ENCODE results near the gene AGPAT3. TPM values are rescaled to one million over a fixed set of nuclear protein-coding genes. Genes with fewer than 3 reads are reported as not detected.

Gene AGPAT3
- total RNA-seq, 6 donors from 2014 or later, result 55.0 to 102 (median 70.0) TPM

DNA sequence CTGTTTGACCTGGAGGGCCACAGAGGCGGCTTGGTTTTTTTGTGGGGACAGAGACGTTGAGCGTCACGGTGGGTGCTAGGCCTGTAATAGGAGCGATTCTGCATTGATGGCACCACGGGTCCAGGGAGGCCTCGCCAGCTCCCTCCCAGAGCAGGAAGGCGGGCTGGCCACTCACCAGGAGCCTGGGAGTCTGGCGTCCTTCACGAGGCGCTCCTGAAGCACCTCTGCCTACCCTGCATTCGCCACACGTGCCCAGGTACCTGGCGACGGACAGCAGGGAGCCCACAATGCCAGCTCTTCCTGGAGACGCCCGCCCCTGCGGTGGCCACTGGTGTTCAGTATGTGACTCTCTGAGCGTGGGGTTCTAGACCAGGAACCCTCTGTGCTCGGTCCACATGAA is 77.2 kb downstream of the AGPAT3 start:
- TF ChIP-seq, protein P1, sequence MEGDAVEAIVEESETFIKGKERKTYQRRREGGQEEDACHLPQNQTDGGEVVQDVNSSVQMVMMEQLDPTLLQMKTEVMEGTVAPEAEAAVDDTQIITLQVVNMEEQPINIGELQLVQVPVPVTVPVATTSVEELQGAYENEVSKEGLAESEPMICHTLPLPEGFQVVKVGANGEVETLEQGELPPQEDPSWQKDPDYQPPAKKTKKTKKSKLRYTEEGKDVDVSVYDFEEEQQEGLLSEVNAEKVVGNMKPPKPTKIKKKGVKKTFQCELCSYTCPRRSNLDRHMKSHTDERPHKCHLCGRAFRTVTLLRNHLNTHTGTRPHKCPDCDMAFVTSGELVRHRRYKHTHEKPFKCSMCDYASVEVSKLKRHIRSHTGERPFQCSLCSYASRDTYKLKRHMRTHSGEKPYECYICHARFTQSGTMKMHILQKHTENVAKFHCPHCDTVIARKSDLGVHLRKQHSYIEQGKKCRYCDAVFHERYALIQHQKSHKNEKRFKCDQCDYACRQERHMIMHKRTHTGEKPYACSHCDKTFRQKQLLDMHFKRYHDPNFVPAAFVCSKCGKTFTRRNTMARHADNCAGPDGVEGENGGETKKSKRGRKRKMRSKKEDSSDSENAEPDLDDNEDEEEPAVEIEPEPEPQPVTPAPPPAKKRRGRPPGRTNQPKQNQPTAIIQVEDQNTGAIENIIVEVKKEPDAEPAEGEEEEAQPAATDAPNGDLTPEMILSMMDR (IDR thresholded peaks at IDR 0.05), result no peak
- no peak for TF ChIP-seq POLR2AphosphoS5 (IDR thresholded peaks at IDR 0.05)
- no peak for TF ChIP-seq EP300 (IDR thresholded peaks at IDR 0.05)
- TF ChIP-seq POLR2A (IDR thresholded peaks at IDR 0.05), result no peak
- ATAC-seq (ENCODE audit: low FRiP score in 2 of 2), result no peak
- no peaks in the 10 kb centered on the region for H3K9me3 ChIP-seq
- peaks cover 6 to 21% (median 10%) of the 10 kb centered on the region in 4 donors for H3K4me1 ChIP-seq
- H3K27ac ChIP-seq, result no peak overlapping the region
- peaks cover 0 to 22% (median 9%) of the 10 kb centered on the region in 4 donors for H3K36me3 ChIP-seq
- peak in 1 of 2 donors; percentile 62 for DNase-seq
- H3K4me3 ChIP-seq, result no peak overlapping the region
- no peaks in the 10 kb centered on the region for H3K27me3 ChIP-seq
- 95 to 100% methylated on average over 4 to 15 of the region's 20 CpGs for WGBS, 2 donors

DNA sequence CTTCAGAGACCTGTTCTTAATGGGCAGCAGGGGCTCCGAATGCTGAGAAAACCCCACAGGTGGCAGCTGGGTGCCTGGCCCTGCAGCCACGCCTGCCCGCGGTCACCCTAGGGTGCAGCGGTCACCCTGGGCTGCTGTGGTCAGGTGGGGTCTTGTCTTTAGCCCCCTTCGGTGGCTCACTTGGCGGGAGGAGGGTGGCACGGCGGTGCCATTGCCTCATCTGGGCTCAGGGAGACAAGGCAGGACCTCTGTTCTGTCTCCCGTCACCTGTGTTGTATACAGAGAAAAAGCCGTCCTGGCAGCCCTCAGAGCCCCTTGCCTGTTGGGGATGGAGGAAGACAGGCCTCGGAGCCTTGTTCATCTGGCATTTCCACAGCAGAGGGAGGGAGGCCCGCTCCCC is 77.6 kb downstream of the AGPAT3 start:
- no peak overlapping the region for H3K27ac ChIP-seq
- peaks cover 0 to 24% (median 11%) of the 10 kb centered on the region in 4 donors for H3K36me3 ChIP-seq
- H3K4me1 ChIP-seq, result peaks cover 6 to 24% (median 10%) of the 10 kb centered on the region in 4 donors
- TF ChIP-seq, protein P1 (IDR thresholded peaks at IDR 0.05), result no peak
- TF ChIP-seq POLR2A (IDR thresholded peaks at IDR 0.05), result no peak
- no peak for TF ChIP-seq EP300 (IDR thresholded peaks at IDR 0.05)
- no peak for TF ChIP-seq POLR2AphosphoS5 (IDR thresholded peaks at IDR 0.05)
- no peak overlapping the region for H3K4me3 ChIP-seq
- ATAC-seq (ENCODE audit: low FRiP score in 2 of 2) (no peak), DNase-seq (peak in 1 of 2 donors; percentile 45)
- H3K9me3 ChIP-seq, result no peaks in the 10 kb centered on the region
- no peaks in the 10 kb centered on the region for H3K27me3 ChIP-seq
- WGBS, 2 donors, result 94 to 100% methylated on average over 4 to 13 of the region's 13 CpGs

GRCh38 chr21:43943512-43944077 is 78.6 kb downstream of the AGPAT3 start:
- no peak for ATAC-seq (ENCODE audit: low FRiP score in 2 of 2)
- DNase-seq, result peak in 1 of 2 donors; percentile 74
- TF ChIP-seq, protein P1 (IDR thresholded peaks at IDR 0.05), result no peak
- TF ChIP-seq POLR2AphosphoS5 (IDR thresholded peaks at IDR 0.05), result no peak
- no peak for TF ChIP-seq POLR2A (IDR thresholded peaks at IDR 0.05)
- TF ChIP-seq EP300 (IDR thresholded peaks at IDR 0.05), result no peak

DNA sequence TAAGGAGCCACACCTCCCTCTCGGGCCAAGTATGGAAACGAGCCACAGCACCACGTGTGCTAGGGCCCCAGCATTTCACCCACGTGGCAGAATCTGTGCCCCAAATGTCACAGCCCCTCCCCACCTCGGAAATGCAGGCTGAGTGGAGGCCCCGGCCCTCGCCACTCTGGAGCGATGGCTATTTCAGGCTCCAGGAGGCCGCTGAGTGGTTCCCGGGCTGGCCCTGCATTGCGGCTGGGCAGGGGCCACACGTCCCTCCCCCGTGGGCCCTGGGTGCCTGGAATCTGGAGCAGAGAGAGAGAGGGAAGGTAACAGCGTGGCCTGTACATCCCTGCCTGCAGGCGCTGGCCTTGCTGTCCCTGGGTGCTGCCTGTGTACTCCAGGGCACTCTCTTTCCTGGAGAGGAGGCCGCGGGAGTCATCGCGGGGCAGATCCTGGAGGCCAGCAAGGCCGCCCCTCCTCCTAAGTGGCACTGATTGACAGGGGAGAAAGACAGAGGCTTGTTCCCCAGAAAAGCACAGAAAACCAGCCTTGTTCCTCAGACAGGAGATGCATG is 79.1 kb downstream of the AGPAT3 start:
- ATAC-seq (ENCODE audit: low FRiP score in 2 of 2) (no peak), DNase-seq (peak in 1 of 2 donors; percentile 74)
- Histone ChIP-seq H3K36me3 (peaks cover 0 to 27% (median 12%) of the 10 kb centered on the region in 4 donors), H3K4me3 (no peak overlapping the region), H3K4me1 (peaks cover 1 to 16% (median 4%) of the 10 kb centered on the region in 4 donors), H3K9me3 (peaks cover 0 to 9% (median 6%) of the 10 kb centered on the region in 4 donors), H3K27ac (no peak overlapping the region), H3K27me3 (no peaks in the 10 kb centered on the region)
- WGBS, 2 donors, result 71% methylated on average over 19 of the region's 20 CpGs; no CpG with 5 or more reads in 1 of the 2 donors
- TF ChIP-seq POLR2AphosphoS5 (IDR thresholded peaks at IDR 0.05), result no peak
- TF ChIP-seq EP300 (IDR thresholded peaks at IDR 0.05), result no peak
- TF ChIP-seq POLR2A (IDR thresholded peaks at IDR 0.05), result no peak
- TF ChIP-seq, protein P1 (IDR thresholded peaks at IDR 0.05), result no peak

More at GRCh38 chr21:43943512-43944077, 78.6 kb downstream of the AGPAT3 start:
- peaks cover 6 to 21% (median 8%) of the 10 kb centered on the region in 4 donors for H3K4me1 ChIP-seq
- no peaks in the 10 kb centered on the region for H3K27me3 ChIP-seq
- H3K36me3 ChIP-seq, result peaks cover 0 to 27% (median 12%) of the 10 kb centered on the region in 4 donors
- 90 to 96% methylated on average over 16 to 30 of the region's 30 CpGs for WGBS, 2 donors
- no peak overlapping the region for H3K4me3 ChIP-seq
- peaks cover 0 to 3% (median under 1%) of the 10 kb centered on the region in 4 donors for H3K9me3 ChIP-seq
- no peak overlapping the region for H3K27ac ChIP-seq

Measured in upper lobe of left lung (tissue), 6 donors.